GM23338 (cell line): ENCODE measurements around the gene GBF1. TPM values are rescaled to one million over a fixed set of nuclear protein-coding genes. Genes with fewer than 3 reads are reported as not detected.

Experiments
- ATAC-seq: fragments of 200-7000 bp; cut with Tn5 transposase; 3 replicates; pipeline ENCODE4 v1.9.1; 2020
- DNase-seq: peaks from one replicate; pipeline ENCODE4 v3.0.0-alpha.2; 2015; ENCODE audit warnings: low spot score
- H2AFZ ChIP-seq: fragments of 200-600 bp; sonication (generic); 2 replicates; pipeline ENCODE4 v1.8.0; 2016; ENCODE audit warnings: antibody characterized with exemption, mild to moderate bottlenecking, moderate library complexity
- H3F3A ChIP-seq: fragments of 200-600 bp; sonication (generic); replicated peaks from 2 replicates; pipeline ENCODE4 v1.8.0; 2017; ENCODE audit warnings: antibody characterized with exemption, mixed run types, low read depth
- H3K27ac ChIP-seq: fragments of 200-600 bp; sonication (generic); 2 replicates; pipeline ENCODE4 v1.6.1; 2016; ENCODE audit warnings: low read depth
- H3K27me3 ChIP-seq: fragments of 200-600 bp; sonication (generic); 2 replicates; pipeline ENCODE4 v1.8.0; 2016; ENCODE audit warnings: mild to moderate bottlenecking, mixed run types, moderate library complexity; ENCODE audit not compliant: insufficient read depth
- H3K36me3 ChIP-seq: fragments of 200-600 bp; sonication (generic); 2 replicates; pipeline ENCODE4 v1.8.0; 2016; ENCODE audit warnings: mild to moderate bottlenecking; ENCODE audit not compliant: insufficient read depth
- H3K4me1 ChIP-seq: fragments of 200-600 bp; sonication (generic); 2 replicates; pipeline ENCODE4 v1.8.0; 2016; ENCODE audit warnings: mild to moderate bottlenecking, moderate library complexity; ENCODE audit not compliant: insufficient read depth
- H3K4me2 ChIP-seq: fragments of 200-600 bp; sonication (generic); 2 replicates; pipeline ENCODE4 v1.7.1; 2017; ENCODE audit warnings: mixed run types
- H3K4me3 ChIP-seq: fragments of 200-600 bp; sonication (generic); 2 replicates; pipeline ENCODE4 v1.6.1; 2016; ENCODE audit warnings: mixed run types
- H3K79me2 ChIP-seq: fragments of 200-600 bp; sonication (generic); replicated peaks from 2 replicates; pipeline ENCODE4 v1.8.0; 2017; ENCODE audit warnings: mild to moderate bottlenecking; ENCODE audit not compliant: insufficient read depth
- H3K9me2 ChIP-seq: fragments of 200-600 bp; sonication (generic); 2 replicates; pipeline ENCODE4 v1.8.0; 2017; ENCODE audit not compliant: insufficient read depth
- H4K20me1 ChIP-seq: fragments of 200-600 bp; sonication (generic); replicated peaks from 2 replicates; pipeline ENCODE4 v1.8.0; 2017; ENCODE audit warnings: mild to moderate bottlenecking; ENCODE audit not compliant: insufficient read depth
- H3K27ac Mint-ChIP-seq: 2 replicates; pipeline ENCODE4 v1.8.0; 2020; ENCODE audit warnings: inconsistent platforms, mild to moderate bottlenecking, moderate library complexity, mixed read lengths
- H3K27me3 Mint-ChIP-seq: 3 replicates; pipeline ENCODE4 v1.8.0; 2022; ENCODE audit warnings: low read depth, mild to moderate bottlenecking, moderate library complexity, mixed read lengths, inconsistent platforms; ENCODE audit not compliant: insufficient read depth, poor library complexity
- H3K36me3 Mint-ChIP-seq: 3 replicates; pipeline ENCODE4 v1.8.0; 2021; ENCODE audit warnings: low read depth, mild to moderate bottlenecking, inconsistent platforms, moderate library complexity, mixed read lengths
- H3K4me1 Mint-ChIP-seq: 3 replicates; pipeline ENCODE4 v1.8.0; 2020; ENCODE audit warnings: mild to moderate bottlenecking, inconsistent platforms, mixed read lengths
- H3K4me3 Mint-ChIP-seq: 3 replicates; pipeline ENCODE4 v1.8.0; 2021; ENCODE audit warnings: moderate library complexity, mild to moderate bottlenecking, inconsistent platforms, mixed read lengths
- H3K9me3 Mint-ChIP-seq: 3 replicates; pipeline ENCODE4 v1.8.0; 2020; ENCODE audit warnings: moderate library complexity, mild to moderate bottlenecking, inconsistent platforms, mixed read lengths
- CREB1 ChIP-seq: fragments of 250-450 bp; sonication (Bioruptor Pico); IDR thresholded peaks from 2 replicates; pipeline ENCODE4 v1.5.0; 2020; ENCODE audit warnings: low read depth, mild to moderate bottlenecking, moderate library complexity
- EZH2 ChIP-seq: fragments of 200-600 bp; sonication (generic); IDR thresholded peaks from one replicate; pipeline ENCODE4 v1.8.0; 2017; ENCODE audit warnings: antibody characterized with exemption, mild to moderate bottlenecking, low read depth; ENCODE audit not compliant: unreplicated experiment
- EZH2phosphoT487 ChIP-seq: fragments of 200-600 bp; sonication (generic); IDR thresholded peaks from one replicate; pipeline ENCODE4 v1.8.1; 2018; ENCODE audit warnings: antibody characterized with exemption; ENCODE audit not compliant: unreplicated experiment
- JUNB ChIP-seq: IDR thresholded peaks from one replicate; pipeline ENCODE4 v1.6.1; 2016; ENCODE audit warnings: antibody characterized with exemption; ENCODE audit not compliant: unreplicated experiment
- NANOG ChIP-seq: IDR thresholded peaks from 2 replicates; pipeline ENCODE4 v1.6.1; 2016; ENCODE audit warnings: antibody characterized with exemption, borderline replicate concordance
- POLR2AphosphoS5 ChIP-seq: IDR thresholded peaks from 2 replicates; pipeline ENCODE4 v1.6.1; 2016; ENCODE audit warnings: antibody characterized with exemption, low read depth
- STAT1 ChIP-seq: IDR thresholded peaks from one replicate; pipeline ENCODE4 v1.6.1; 2016; ENCODE audit warnings: antibody characterized with exemption; ENCODE audit not compliant: unreplicated experiment
- ZNF114 ChIP-seq: fragments of 250-450 bp; sonication (Bioruptor Pico); IDR thresholded peaks from 2 replicates; pipeline ENCODE4 v1.5.0; 2020; ENCODE audit warnings: mild to moderate bottlenecking, moderate library complexity
- ZNF331 ChIP-seq: fragments of 250-450 bp; sonication (Bioruptor Pico); IDR thresholded peaks from 2 replicates; pipeline ENCODE4 v1.5.0; 2020; ENCODE audit warnings: low read depth, mild to moderate bottlenecking, moderate library complexity
- polyA plus RNA-seq: library from polyadenylated mRNA; unstranded; fragments of >200 nt; fragmentation: Nextera tagmentation; extraction: Ambion mirVana; gene quantifications from 2 replicates; pipeline ENCODE4 v1.2.1, GENCODE V29; 2016
- total RNA-seq: library from RNA; depleted of rRNA; stranded (reverse); fragments of >200 nt; shearing (Covaris generic); gene quantifications from 2 replicates; pipeline ENCODE4 v1.2.3, GENCODE V29; 2014
- TF ChIP-seq, protein P1 (sequence below): fragments of 250-450 bp; sonication (Bioruptor Pico); IDR thresholded peaks from 2 replicates; pipeline ENCODE4 v1.5.0; 2020; ENCODE audit warnings: mild to moderate bottlenecking, moderate library complexity
- TF ChIP-seq, protein P2 (sequence below): IDR thresholded peaks from 2 replicates; pipeline ENCODE4 v1.6.1; 2016; ENCODE audit warnings: antibody characterized with exemption
- TF ChIP-seq, protein P3 (sequence below): IDR thresholded peaks from one replicate; pipeline ENCODE4 v1.6.1; 2018; ENCODE audit warnings: antibody characterized with exemption; ENCODE audit not compliant: unreplicated experiment
- TF ChIP-seq, protein P4 (sequence below), 2 experiments: fragments of 200-600 bp in 1 of 2; sonication (generic) in 1 of 2; conservative IDR thresholded peaks; 2 replicates each; pipeline versions ENCODE4 v1.5.1 to v1.6.1; 2016 to 2017; ENCODE audit warnings: antibody characterized with exemption in 2 of 2, low read depth in 2 of 2, mild to moderate bottlenecking in 2 of 2, moderate library complexity in 1 of 2

Gene GBF1
- total and polyA plus RNA-seq, 2 experiments from 2014 or later, result 6.5 to 27.2 TPM

DNA sequence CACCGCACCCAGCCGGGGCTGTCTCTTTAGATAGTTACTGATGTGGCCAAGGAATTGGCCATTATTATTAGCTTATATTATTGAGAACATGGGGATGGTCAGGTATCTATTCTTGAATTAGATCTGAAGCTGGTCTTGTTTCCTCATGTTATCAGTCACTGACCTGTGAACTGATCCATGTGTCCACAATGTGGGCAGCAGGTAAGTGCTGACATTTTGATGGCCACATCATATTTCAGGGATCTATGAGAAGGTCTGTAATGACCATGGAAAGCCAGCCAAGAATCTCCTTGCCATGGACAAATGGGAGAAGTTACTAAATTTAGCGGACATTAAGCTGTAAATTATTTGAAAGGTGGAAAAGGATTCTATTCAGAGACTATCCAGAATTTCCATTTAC lies 61.4 kb downstream of the GBF1 start:
- H3K79me2 ChIP-seq, result no peaks in the 10 kb centered on the region; the same call in 1 of the 2 replicates
- no peaks in the 10 kb centered on the region for H3K9me2 ChIP-seq
- TF ChIP-seq ZNF114 (CRISPR knock-in tag) (no peak), STAT1 (no peak), JUNB (no peak), NANOG (no peak), ZNF331 (CRISPR knock-in tag) (no peak), EZH2phosphoT487 (no peak), CREB1 (CRISPR knock-in tag) (no peak), POLR2AphosphoS5 (no peak), EZH2 (no peak)
- TF ChIP-seq, protein P1, sequence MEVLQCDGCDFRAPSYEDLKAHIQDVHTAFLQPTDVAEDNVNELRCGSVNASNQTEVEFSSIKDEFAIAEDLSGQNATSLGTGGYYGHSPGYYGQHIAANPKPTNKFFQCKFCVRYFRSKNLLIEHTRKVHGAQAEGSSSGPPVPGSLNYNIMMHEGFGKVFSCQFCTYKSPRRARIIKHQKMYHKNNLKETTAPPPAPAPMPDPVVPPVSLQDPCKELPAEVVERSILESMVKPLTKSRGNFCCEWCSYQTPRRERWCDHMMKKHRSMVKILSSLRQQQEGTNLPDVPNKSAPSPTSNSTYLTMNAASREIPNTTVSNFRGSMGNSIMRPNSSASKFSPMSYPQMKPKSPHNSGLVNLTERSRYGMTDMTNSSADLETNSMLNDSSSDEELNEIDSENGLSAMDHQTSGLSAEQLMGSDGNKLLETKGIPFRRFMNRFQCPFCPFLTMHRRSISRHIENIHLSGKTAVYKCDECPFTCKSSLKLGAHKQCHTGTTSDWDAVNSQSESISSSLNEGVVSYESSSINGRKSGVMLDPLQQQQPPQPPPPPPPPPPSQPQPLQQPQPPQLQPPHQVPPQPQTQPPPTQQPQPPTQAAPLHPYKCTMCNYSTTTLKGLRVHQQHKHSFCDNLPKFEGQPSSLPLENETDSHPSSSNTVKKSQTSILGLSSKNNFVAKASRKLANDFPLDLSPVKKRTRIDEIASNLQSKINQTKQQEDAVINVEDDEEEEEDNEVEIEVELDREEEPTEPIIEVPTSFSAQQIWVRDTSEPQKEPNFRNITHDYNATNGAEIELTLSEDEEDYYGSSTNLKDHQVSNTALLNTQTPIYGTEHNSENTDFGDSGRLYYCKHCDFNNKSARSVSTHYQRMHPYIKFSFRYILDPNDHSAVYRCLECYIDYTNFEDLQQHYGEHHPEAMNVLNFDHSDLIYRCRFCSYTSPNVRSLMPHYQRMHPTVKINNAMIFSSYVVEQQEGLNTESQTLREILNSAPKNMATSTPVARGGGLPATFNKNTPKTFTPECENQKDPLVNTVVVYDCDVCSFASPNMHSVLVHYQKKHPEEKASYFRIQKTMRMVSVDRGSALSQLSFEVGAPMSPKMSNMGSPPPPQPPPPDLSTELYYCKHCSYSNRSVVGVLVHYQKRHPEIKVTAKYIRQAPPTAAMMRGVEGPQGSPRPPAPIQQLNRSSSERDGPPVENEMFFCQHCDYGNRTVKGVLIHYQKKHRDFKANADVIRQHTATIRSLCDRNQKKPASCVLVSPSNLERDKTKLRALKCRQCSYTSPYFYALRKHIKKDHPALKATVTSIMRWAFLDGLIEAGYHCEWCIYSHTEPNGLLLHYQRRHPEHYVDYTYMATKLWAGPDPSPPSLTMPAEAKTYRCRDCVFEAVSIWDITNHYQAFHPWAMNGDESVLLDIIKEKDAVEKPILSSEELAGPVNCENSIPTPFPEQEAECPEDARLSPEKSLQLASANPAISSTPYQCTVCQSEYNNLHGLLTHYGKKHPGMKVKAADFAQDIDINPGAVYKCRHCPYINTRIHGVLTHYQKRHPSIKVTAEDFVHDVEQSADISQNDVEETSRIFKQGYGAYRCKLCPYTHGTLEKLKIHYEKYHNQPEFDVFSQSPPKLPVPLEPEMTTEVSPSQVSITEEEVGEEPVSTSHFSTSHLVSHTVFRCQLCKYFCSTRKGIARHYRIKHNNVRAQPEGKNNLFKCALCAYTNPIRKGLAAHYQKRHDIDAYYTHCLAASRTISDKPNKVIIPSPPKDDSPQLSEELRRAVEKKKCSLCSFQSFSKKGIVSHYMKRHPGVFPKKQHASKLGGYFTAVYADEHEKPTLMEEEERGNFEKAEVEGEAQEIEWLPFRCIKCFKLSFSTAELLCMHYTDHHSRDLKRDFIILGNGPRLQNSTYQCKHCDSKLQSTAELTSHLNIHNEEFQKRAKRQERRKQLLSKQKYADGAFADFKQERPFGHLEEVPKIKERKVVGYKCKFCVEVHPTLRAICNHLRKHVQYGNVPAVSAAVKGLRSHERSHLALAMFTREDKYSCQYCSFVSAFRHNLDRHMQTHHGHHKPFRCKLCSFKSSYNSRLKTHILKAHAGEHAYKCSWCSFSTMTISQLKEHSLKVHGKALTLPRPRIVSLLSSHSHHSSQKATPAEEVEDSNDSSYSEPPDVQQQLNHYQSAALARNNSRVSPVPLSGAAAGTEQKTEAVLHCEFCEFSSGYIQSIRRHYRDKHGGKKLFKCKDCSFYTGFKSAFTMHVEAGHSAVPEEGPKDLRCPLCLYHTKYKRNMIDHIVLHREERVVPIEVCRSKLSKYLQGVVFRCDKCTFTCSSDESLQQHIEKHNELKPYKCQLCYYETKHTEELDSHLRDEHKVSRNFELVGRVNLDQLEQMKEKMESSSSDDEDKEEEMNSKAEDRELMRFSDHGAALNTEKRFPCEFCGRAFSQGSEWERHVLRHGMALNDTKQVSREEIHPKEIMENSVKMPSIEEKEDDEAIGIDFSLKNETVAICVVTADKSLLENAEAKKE (CRISPR knock-in tag), result no peak
- TF ChIP-seq, protein P2, sequence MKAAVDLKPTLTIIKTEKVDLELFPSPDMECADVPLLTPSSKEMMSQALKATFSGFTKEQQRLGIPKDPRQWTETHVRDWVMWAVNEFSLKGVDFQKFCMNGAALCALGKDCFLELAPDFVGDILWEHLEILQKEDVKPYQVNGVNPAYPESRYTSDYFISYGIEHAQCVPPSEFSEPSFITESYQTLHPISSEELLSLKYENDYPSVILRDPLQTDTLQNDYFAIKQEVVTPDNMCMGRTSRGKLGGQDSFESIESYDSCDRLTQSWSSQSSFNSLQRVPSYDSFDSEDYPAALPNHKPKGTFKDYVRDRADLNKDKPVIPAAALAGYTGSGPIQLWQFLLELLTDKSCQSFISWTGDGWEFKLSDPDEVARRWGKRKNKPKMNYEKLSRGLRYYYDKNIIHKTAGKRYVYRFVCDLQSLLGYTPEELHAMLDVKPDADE, result no peak
- TF ChIP-seq, protein P3, sequence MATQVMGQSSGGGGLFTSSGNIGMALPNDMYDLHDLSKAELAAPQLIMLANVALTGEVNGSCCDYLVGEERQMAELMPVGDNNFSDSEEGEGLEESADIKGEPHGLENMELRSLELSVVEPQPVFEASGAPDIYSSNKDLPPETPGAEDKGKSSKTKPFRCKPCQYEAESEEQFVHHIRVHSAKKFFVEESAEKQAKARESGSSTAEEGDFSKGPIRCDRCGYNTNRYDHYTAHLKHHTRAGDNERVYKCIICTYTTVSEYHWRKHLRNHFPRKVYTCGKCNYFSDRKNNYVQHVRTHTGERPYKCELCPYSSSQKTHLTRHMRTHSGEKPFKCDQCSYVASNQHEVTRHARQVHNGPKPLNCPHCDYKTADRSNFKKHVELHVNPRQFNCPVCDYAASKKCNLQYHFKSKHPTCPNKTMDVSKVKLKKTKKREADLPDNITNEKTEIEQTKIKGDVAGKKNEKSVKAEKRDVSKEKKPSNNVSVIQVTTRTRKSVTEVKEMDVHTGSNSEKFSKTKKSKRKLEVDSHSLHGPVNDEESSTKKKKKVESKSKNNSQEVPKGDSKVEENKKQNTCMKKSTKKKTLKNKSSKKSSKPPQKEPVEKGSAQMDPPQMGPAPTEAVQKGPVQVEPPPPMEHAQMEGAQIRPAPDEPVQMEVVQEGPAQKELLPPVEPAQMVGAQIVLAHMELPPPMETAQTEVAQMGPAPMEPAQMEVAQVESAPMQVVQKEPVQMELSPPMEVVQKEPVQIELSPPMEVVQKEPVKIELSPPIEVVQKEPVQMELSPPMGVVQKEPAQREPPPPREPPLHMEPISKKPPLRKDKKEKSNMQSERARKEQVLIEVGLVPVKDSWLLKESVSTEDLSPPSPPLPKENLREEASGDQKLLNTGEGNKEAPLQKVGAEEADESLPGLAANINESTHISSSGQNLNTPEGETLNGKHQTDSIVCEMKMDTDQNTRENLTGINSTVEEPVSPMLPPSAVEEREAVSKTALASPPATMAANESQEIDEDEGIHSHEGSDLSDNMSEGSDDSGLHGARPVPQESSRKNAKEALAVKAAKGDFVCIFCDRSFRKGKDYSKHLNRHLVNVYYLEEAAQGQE, result no peak
- TF ChIP-seq, protein P4, sequence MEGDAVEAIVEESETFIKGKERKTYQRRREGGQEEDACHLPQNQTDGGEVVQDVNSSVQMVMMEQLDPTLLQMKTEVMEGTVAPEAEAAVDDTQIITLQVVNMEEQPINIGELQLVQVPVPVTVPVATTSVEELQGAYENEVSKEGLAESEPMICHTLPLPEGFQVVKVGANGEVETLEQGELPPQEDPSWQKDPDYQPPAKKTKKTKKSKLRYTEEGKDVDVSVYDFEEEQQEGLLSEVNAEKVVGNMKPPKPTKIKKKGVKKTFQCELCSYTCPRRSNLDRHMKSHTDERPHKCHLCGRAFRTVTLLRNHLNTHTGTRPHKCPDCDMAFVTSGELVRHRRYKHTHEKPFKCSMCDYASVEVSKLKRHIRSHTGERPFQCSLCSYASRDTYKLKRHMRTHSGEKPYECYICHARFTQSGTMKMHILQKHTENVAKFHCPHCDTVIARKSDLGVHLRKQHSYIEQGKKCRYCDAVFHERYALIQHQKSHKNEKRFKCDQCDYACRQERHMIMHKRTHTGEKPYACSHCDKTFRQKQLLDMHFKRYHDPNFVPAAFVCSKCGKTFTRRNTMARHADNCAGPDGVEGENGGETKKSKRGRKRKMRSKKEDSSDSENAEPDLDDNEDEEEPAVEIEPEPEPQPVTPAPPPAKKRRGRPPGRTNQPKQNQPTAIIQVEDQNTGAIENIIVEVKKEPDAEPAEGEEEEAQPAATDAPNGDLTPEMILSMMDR (conservative IDR thresholded peaks at IDR 0.05; ENCODE audit: low read depth in 2 of 2), result no peak
- H3K4me3 ChIP-seq, result no peak overlapping the region
- no peak overlapping the region for H3K27ac Mint-ChIP-seq
- H3K27me3 ChIP-seq, result no peaks in the 10 kb centered on the region
- H3K4me1 ChIP-seq, result 0 out of 2 replicates have a peak, but pooled peaks cover 4% of the 10 kb centered on the region
- ATAC-seq (no peak), DNase-seq (no peak)
- no peak overlapping the region for H3K27ac ChIP-seq
- H4K20me1 ChIP-seq, result peaks cover 16% of the 10 kb centered on the region
- H3K9me3 Mint-ChIP-seq, result peaks cover 7% of the 10 kb centered on the region; the same call in 2 of the 3 replicates
- H3F3A ChIP-seq, result no peaks in the 10 kb centered on the region
- H3K36me3 Mint-ChIP-seq, result peaks cover 9% of the 10 kb centered on the region; the same call in 2 of the 3 replicates
- no peak overlapping the region for H3K4me2 ChIP-seq
- peaks cover 2% of the 10 kb centered on the region for H3K27me3 Mint-ChIP-seq
- H3K4me1 Mint-ChIP-seq, result peaks cover 15% of the 10 kb centered on the region; the same call in 2 of the 3 replicates
- H2AFZ ChIP-seq, result no peak overlapping the region
- no peak overlapping the region for H3K4me3 Mint-ChIP-seq
- H3K36me3 ChIP-seq, result no peaks in the 10 kb centered on the region
